NCI-H526 treated with DMSO at 0.1 percent for 48 hours (cell line): Measurements from ENCODE around the gene PKD2L2.
"Not testable (repeated sequence)": the region's sequence is repeated elsewhere in the genome, so short reads cannot be mapped to it uniquely, and the experiment has no call there.

Experiments used
- DNase-seq: peaks from one replicate; lab custom pipeline; 2025; lab: John Stamatoyannopoulos, UW

Gene PKD2L2

DNA sequence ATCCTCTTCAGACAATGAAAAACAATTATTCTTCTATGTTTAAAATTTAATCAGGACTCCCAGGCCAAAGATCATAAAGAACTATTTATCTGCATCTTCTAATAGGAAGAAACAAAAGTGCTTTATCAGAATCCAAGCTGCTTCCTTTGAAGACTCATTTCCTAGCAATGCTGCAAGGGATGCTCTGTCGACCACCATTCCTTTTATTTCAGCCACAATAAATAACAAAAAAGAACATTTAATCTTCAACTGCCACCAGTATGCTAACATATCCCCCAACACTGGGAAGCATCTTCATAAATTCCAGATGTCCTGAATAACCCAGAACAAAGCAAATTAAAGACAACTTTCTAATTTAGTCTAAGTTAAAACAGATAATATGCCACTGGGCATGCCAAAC lies 68.7 kb downstream of the PKD2L2 start:
- DNase-seq: no peak

GRCh38 chr5:137959488-137959887 lies 70.2 kb downstream of the PKD2L2 start:
- no peak for DNase-seq

DNA sequence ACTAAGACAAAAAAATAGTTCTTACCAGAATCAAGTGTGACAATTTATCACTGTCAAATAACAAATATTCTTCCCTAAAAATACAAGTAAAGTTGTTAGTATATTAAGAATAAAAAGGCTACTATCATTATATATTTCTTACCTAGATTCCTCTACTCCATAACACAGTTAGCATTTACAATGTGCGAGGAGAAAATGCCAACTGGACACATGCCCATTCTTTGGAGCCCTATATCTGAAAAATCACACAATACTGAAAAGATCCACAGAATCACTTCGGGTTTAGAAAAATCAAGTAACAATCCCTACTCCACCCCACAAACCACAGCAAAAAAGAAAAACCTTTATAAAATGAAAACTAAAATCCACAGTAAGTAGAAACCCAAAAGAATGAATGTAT lies 70.9 kb downstream of the PKD2L2 start:
- no peak for DNase-seq

- no peak for DNase-seq
Observed at GRCh38 chr5:137960819-137961218, 71.6 kb downstream of the PKD2L2 start.

- not testable (repeated sequence) for DNase-seq
Observed at GRCh38 chr5:137970384-137970783, 81.1 kb downstream of the PKD2L2 start.

GRCh38 chr5:137975208-137975607 lies 86.0 kb downstream of the PKD2L2 start:
- DNase-seq: no peak

DNA sequence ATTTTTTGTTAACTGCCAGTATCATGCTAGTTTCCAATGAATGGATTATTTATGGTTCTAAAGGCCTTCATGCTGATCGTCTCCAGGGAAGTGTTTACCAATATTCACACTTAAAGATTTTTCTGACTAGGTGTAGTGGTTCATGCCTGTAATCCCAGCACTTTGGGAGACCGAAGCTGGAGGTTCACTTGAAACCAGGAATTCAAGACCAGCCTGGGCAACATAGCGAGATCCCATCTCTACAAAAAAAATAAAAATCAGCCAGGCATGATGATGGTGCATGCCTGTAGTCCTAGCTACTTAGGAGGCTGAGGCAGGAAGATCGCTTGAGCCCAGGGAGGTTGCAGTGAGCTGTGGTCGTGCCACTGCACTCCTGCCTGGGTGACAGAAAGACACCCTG lies 100.2 kb downstream of the PKD2L2 start:
- DNase-seq: no peak
